B cell (primary cell): ENCODE data around the gene FAM118A. TPM values are rescaled to one million over a fixed set of nuclear protein-coding genes. Genes with fewer than 3 reads are reported as not detected.

ENCODE experiments used
- ATAC-seq: fragments of 200-7000 bp; cut with Tn5 transposase; one replicate; pipeline ENCODE4 v1.10.0; 2021; ENCODE audit warnings: low read depth, mild to moderate bottlenecking, moderate number of reproducible peaks, moderate library complexity
- CTCF ChIA-PET: fragments of 350-600 bp; sonication (Branson Sonifier 250); formaldehyde crosslinking; loops from one replicate; lab custom pipeline; 2021; ENCODE audit warnings: antibody characterized with exemption, inconsistent platforms; lab: Charles Lee
- POLR2A ChIA-PET: fragments of 350-600 bp; sonication (Branson Sonifier 250); formaldehyde crosslinking; loops from one replicate; lab custom pipeline; 2021; ENCODE audit warnings: antibody characterized with exemption; lab: Charles Lee
- DNase-seq: peaks from one replicate; pipeline ENCODE4 v3.0.0; 2013
- H2AFZ ChIP-seq: 2 replicates; pipeline ENCODE4 v1.6.1; 2012; ENCODE audit warnings: mild to moderate bottlenecking, low read depth, low read length; ENCODE audit not compliant: insufficient read depth, poor library complexity, severe bottlenecking
- H3K27ac ChIP-seq, 2 donors: 1 replicate in 1 of 2; 2 replicates in 1 of 2; pipeline ENCODE4 v1.5.1; 2012 to 2013; ENCODE audit warnings: low read length in 2 of 2, mild to moderate bottlenecking in 2 of 2, moderate library complexity in 1 of 2
- H3K27me3 ChIP-seq, 4 experiments: fragments of 200-600 bp in 1 of 4; sonication (generic) in 1 of 4; replicated peaks in 1 of 4; 1 replicate in 2 of 4; 2 replicates in 2 of 4; pipeline versions ENCODE4 v1.6.1 to v1.7.0; 2013 to 2016; ENCODE audit warnings: low read length in 3 of 4, mild to moderate bottlenecking in 2 of 4, mixed read lengths in 1 of 4, moderate library complexity in 1 of 4; ENCODE audit not compliant: insufficient read depth in 4 of 4, control insufficient read depth in 3 of 4; ENCODE audit errors: control extremely low read depth in 1 of 4
- H3K36me3 ChIP-seq, 2 experiments: replicated peaks in 1 of 2; 1 replicate in 1 of 2; 2 replicates in 1 of 2; pipeline versions ENCODE4 v1.6.1 to v1.7.1; 2013; ENCODE audit warnings: low read length in 1 of 2; ENCODE audit not compliant: insufficient read depth in 2 of 2, control insufficient read depth in 1 of 2; ENCODE audit errors: control extremely low read depth in 1 of 2, extremely low read depth in 1 of 2
- H3K4me1 ChIP-seq, 2 donors: fragments of 200-600 bp in 1 of 2; sonication (generic) in 1 of 2; 1 replicate in 1 of 2; 2 replicates in 1 of 2; pipeline versions ENCODE4 v1.5.1 to v1.6.1; 2013 to 2017; ENCODE audit warnings: low read length in 2 of 2; ENCODE audit not compliant: control insufficient read depth in 2 of 2, insufficient read depth in 2 of 2
- H3K4me2 ChIP-seq: replicated peaks from 2 replicates; pipeline ENCODE3; 2012; ENCODE audit warnings: mild to moderate bottlenecking, low read depth, low read length; ENCODE audit not compliant: poor library complexity, severe bottlenecking
- H3K4me3 ChIP-seq, 5 experiments: fragments of 200-600 bp in 1 of 5; sonication (generic) in 1 of 5; 1 replicate in 3 of 5; 2 replicates in 2 of 5; pipeline versions ENCODE4 v1.5.1 to v1.7.0; 2011 to 2016; ENCODE audit warnings: low read length in 4 of 5, mild to moderate bottlenecking in 4 of 5, low read depth in 2 of 5, control low read depth in 1 of 5, moderate library complexity in 1 of 5; ENCODE audit not compliant: insufficient read depth in 1 of 5; ENCODE audit errors: control extremely low read depth in 1 of 5, extremely low read depth in 1 of 5
- H3K79me2 ChIP-seq: fragments of 200-600 bp; sonication (generic); one replicate; pipeline ENCODE4 v1.6.0; 2016; ENCODE audit warnings: low read length; ENCODE audit not compliant: control insufficient read depth, insufficient read depth
- H3K9ac ChIP-seq: fragments of 200-600 bp; sonication (generic); 2 replicates; pipeline ENCODE4 v1.6.1; 2017; ENCODE audit warnings: mild to moderate bottlenecking, low read length, moderate library complexity
- H3K9me3 ChIP-seq, 3 donors: one replicate each; pipeline versions ENCODE4 v1.6.1 to v1.7.1; 2013; ENCODE audit warnings: low read length in 2 of 3; ENCODE audit not compliant: control insufficient read depth in 2 of 3, insufficient read depth in 1 of 3; ENCODE audit errors: control extremely low read depth in 1 of 3
- H4K20me1 ChIP-seq: 2 replicates; pipeline ENCODE4 v1.6.0; 2012; ENCODE audit warnings: mild to moderate bottlenecking, low read length; ENCODE audit not compliant: insufficient read depth, control insufficient read depth, poor library complexity, severe bottlenecking
- H3K27ac Mint-ChIP-seq: one replicate; pipeline ENCODE4 v1.8.0; 2021; ENCODE audit warnings: mixed read lengths
- H3K27me3 Mint-ChIP-seq: one replicate; pipeline ENCODE4 v1.8.0; 2021; ENCODE audit warnings: mixed read lengths
- H3K4me1 Mint-ChIP-seq: one replicate; pipeline ENCODE4 v1.8.0; 2021; ENCODE audit warnings: mixed read lengths
- H3K4me3 Mint-ChIP-seq: one replicate; pipeline ENCODE4 v1.8.0; 2021; ENCODE audit warnings: mixed read lengths
- H3K9me3 Mint-ChIP-seq: one replicate; pipeline ENCODE4 v1.8.0; 2022; ENCODE audit warnings: mixed read lengths; ENCODE audit not compliant: insufficient read depth
- CTCF ChIP-seq: fragments of 200-600 bp; IDR thresholded peaks from one replicate; pipeline ENCODE4 v1.8.0; 2022; ENCODE audit warnings: antibody characterized with exemption, mild to moderate bottlenecking
- EZH2 ChIP-seq: IDR thresholded peaks from 2 replicates; pipeline ENCODE4 v1.6.1; 2012; ENCODE audit warnings: borderline replicate concordance, low read depth, mild to moderate bottlenecking, moderate library complexity, low read length; ENCODE audit not compliant: insufficient read depth, poor library complexity, severe bottlenecking
- WGBS: methylation state at CpG from one replicate; pipeline ENCODE4 v1.1.5; 2013; ENCODE audit warnings: missing lambda C conversion rate; ENCODE audit not compliant: insufficient coverage; 5-methylcytosine and 5-hydroxymethylcytosine counted together
- intact Hi-C: fragments of 100-400 bp; cut with micrococcal nuclease; formaldehyde crosslinking; loops from one replicate; pipeline ENCODE4 v1.10.0; 2022
- polyA plus RNA-seq: library from polyadenylated mRNA; depleted of rRNA; stranded (reverse); fragments of >200 nt; gene quantifications from 2 replicates; pipeline ENCODE4 v1.2.3, GENCODE V29; 2012
- total RNA-seq, 2 donors: library from RNA; stranded (reverse); fragments of 120-200 nt in 1 of 2; gene quantifications; 1 replicate in 1 of 2; 2 replicates in 1 of 2; pipeline versions ENCODE4 v1.2.3 to v1.2.4, GENCODE V29; 2013 to 2022

The FAM118A gene
- total and polyA plus RNA-seq, 2 donors (not counting 1 experiment from before 2014, with no cell fraction given): 66.5 to 216 TPM

GRCh38 chr22:45381348-45381747 is 71.6 kb downstream of the FAM118A start:
- intact Hi-C loops: no loop called here
- H3K4me3 ChIP-seq: no peak overlapping the region
- H3K4me2 ChIP-seq: no peak overlapping the region
- 91% methylated on average over 2 of the region's 2 CpGs for WGBS
- H3K4me1 ChIP-seq: no peaks in the 10 kb centered on the region
- no peak overlapping the region for H3K9ac ChIP-seq
- ATAC-seq: no peak
- H3K27me3 ChIP-seq: no peaks in the 10 kb centered on the region
- no peaks in the 10 kb centered on the region for H3K36me3 ChIP-seq
- no peaks in the 10 kb centered on the region for H3K9me3 ChIP-seq
- no peaks in the 10 kb centered on the region for H4K20me1 ChIP-seq
- no peak overlapping the region for H2AFZ ChIP-seq
- Mint-ChIP-seq H3K4me3 (no peak overlapping the region), H3K4me1 (no peaks in the 10 kb centered on the region), H3K9me3 (no peaks in the 10 kb centered on the region), H3K27ac (no peak overlapping the region), H3K27me3 (peaks cover 7% of the 10 kb centered on the region)
- no peaks in the 10 kb centered on the region for H3K79me2 ChIP-seq
- no peak for DNase-seq
- no peak overlapping the region for H3K27ac ChIP-seq
- ChIA-PET CTCF (no interaction called here), POLR2A (no interaction called here)
- TF ChIP-seq EZH2: no peak
- no peak for TF ChIP-seq CTCF

- Histone ChIP-seq H3K27me3 (peaks cover 0 to 4% (median 0%) of the 10 kb centered on the region in 4 experiments), H4K20me1 (no peaks in the 10 kb centered on the region), H3K9ac (no peak overlapping the region), H3K36me3 (no peaks in the 10 kb centered on the region), H3K9me3 (no peaks in the 10 kb centered on the region), H2AFZ (no peak overlapping the region), H3K4me1 (no peaks in the 10 kb centered on the region), H3K27ac (no peak overlapping the region), H3K4me2 (no peak overlapping the region), H3K4me3 (no peak overlapping the region), H3K79me2 (no peaks in the 10 kb centered on the region)
- Mint-ChIP-seq H3K27me3 (peaks cover 10% of the 10 kb centered on the region), H3K4me1 (no peaks in the 10 kb centered on the region), H3K9me3 (no peaks in the 10 kb centered on the region), H3K4me3 (no peak overlapping the region), H3K27ac (no peak overlapping the region)
- CTCF ChIA-PET: interaction anchor here (0.6 kb wide), 1 partner anchor 13 kb away, joined by 3 read pairs; no protein-coding TSS in a partner anchor
- intact Hi-C loops: no loop called here
- ATAC-seq: no peak
- no peak for TF ChIP-seq CTCF
- no peak for TF ChIP-seq EZH2
- POLR2A ChIA-PET: no interaction called here
- 93% methylated on average over 2 of the region's 3 CpGs for WGBS
- DNase-seq: no peak
These were observed 79.8 kb downstream of the FAM118A start for GRCh38 chr22:45389546-45389945.

Other genes with a start within 250 kb of the FAM118A start
- gene NUP50, start 146.0 kb upstream of the FAM118A start, total RNA-seq: 105 and 108 TPM in 2 replicates
- gene NUP50, start 146.0 kb upstream of the FAM118A start, polyA plus RNA-seq: 9.1 and 14.4 TPM in 2 replicates
- 46.8 and 47.2 TPM in 2 replicates for gene KIAA0930, start 69.0 kb upstream of the FAM118A start, total RNA-seq
- gene KIAA0930, start 69.0 kb upstream of the FAM118A start, polyA plus RNA-seq: 16.4 and 27.0 TPM in 2 replicates
- gene UPK3A, start 25.0 kb upstream of the FAM118A start, total RNA-seq: not detected in 2 replicates
- gene UPK3A, start 25.0 kb upstream of the FAM118A start, polyA plus RNA-seq: 0.13 TPM in 1 of 2 replicates, not detected in the other
- 0.07 TPM in 1 of 2 replicates, not detected in the other for gene SMC1B, start 103.7 kb downstream of the FAM118A start, total RNA-seq
- not detected in 2 replicates for gene SMC1B, start 103.7 kb downstream of the FAM118A start, polyA plus RNA-seq
- gene RIBC2, start 103.8 kb downstream of the FAM118A start, total RNA-seq: not detected in 2 replicates
- not detected in 2 replicates for gene RIBC2, start 103.8 kb downstream of the FAM118A start, polyA plus RNA-seq
- gene FBLN1, start 192.9 kb downstream of the FAM118A start, total RNA-seq: not detected in 2 replicates
- gene FBLN1, start 192.9 kb downstream of the FAM118A start, polyA plus RNA-seq: not detected in 2 replicates